ENCODE results near the gene PPL.
A peak's percentile ranks its signal among the peaks of the same experiment; 100 is the strongest.

Gene PPL

GRCh38 chr16:4920826-4921225, 16.1 kb downstream of the PPL start (continued):
- TF ChIP-seq ZNF324 (tag by site-specific recombination; IDR thresholded peaks at IDR 0.05) (no peak), ZNF610 (tag by site-specific recombination; IDR thresholded peaks at IDR 0.05; ENCODE audit: borderline replicate concordance) (no peak), ATF2 (tag by site-specific recombination; IDR thresholded peaks at IDR 0.05; ENCODE audit: low read depth) (no peak), ZNF157 (tag by site-specific recombination; IDR thresholded peaks at IDR 0.05) (no peak)

- POLR2A ChIA-PET = interaction anchor here (0.7 kb wide), 1 partner anchor 17 kb away, joined by 3 read pairs; no protein-coding TSS in a partner anchor
- H3K4me1 ChIP-seq (ENCODE audit: control insufficient read depth, insufficient read depth, low read length) = no peaks in the 10 kb centered on the region
- no peaks in the 10 kb centered on the region for H3K36me3 ChIP-seq (ENCODE audit: control insufficient read depth in 2 of 2, insufficient read depth in 1 of 2, low read length in 2 of 2)
- TF ChIP-seq KLF9 (tag by site-specific recombination; IDR thresholded peaks at IDR 0.05; ENCODE audit: low read depth) = no peak
- no peak for TF ChIP-seq GLI2 (tag by site-specific recombination; IDR thresholded peaks at IDR 0.05; ENCODE audit: borderline replicate concordance, low read depth)
- TF ChIP-seq ZNF544 (tag by site-specific recombination; IDR thresholded peaks at IDR 0.05) = no peak
- no peak for TF ChIP-seq ZNF394 (tag by site-specific recombination; IDR thresholded peaks at IDR 0.05; ENCODE audit: borderline replicate concordance)
- no peak for TF ChIP-seq ZNF366 (tag by site-specific recombination; conservative IDR thresholded peaks at IDR 0.05)
- TF ChIP-seq ZNF473 (tag by site-specific recombination; IDR thresholded peaks at IDR 0.05) = no peak
- 0 out of 2 replicates have a peak, but pooled peaks have one; percentile 30 for TF ChIP-seq ZIC2 (tag by site-specific recombination; IDR thresholded peaks at IDR 0.05)
- TF ChIP-seq ZNF302 (tag by site-specific recombination; IDR thresholded peaks at IDR 0.05; ENCODE audit: low read depth) = no peak
- H3K9me3 ChIP-seq (ENCODE audit: control insufficient read depth, insufficient read depth, low read depth, low read length) = no peaks in the 10 kb centered on the region
- CTCF ChIA-PET = interaction anchor here (0.7 to 1.2 kb wide), 3 partner anchors 14 to 370 kb away, joined by 3 to 4 read pairs (median 3); no protein-coding TSS in a partner anchor
- H3K4me3 ChIP-seq (ENCODE audit: low read depth, low read length) = no peak overlapping the region
- no peak overlapping the region for H3K27ac ChIP-seq (ENCODE audit: extremely low read depth, low read depth, low read length)
Observed at GRCh38 chr16:4918781-4919251, 18.1 kb downstream of the PPL start.

- POLR2A ChIA-PET = no interaction called here
- TF ChIP-seq ZNF513 (tag by site-specific recombination; IDR thresholded peaks at IDR 0.05) (no peak), ZNF624 (tag by site-specific recombination; IDR thresholded peaks at IDR 0.05) (no peak), ZNF18 (tag by site-specific recombination; IDR thresholded peaks at IDR 0.05) (no peak), ZBTB11 (tag by site-specific recombination; conservative IDR thresholded peaks at IDR 0.05; ENCODE audit: low read depth) (no peak), IKZF3 (tag by site-specific recombination; IDR thresholded peaks at IDR 0.05) (no peak), ZNF777 (tag by site-specific recombination; IDR thresholded peaks at IDR 0.05; ENCODE audit: borderline replicate concordance) (no peak), ZNF433 (tag by site-specific recombination; IDR thresholded peaks at IDR 0.05; ENCODE audit: low read depth) (no peak), ZNF24 (tag by site-specific recombination; IDR thresholded peaks at IDR 0.05) (no peak), ZNF571 (tag by site-specific recombination; IDR thresholded peaks at IDR 0.05) (no peak), ZNF174 (tag by site-specific recombination; IDR thresholded peaks at IDR 0.05) (no peak), ZNF37A (tag by site-specific recombination; IDR thresholded peaks at IDR 0.05) (no peak), ZNF530 (tag by site-specific recombination; IDR thresholded peaks at IDR 0.05; ENCODE audit: low read depth) (no peak), ZNF626 (tag by site-specific recombination; IDR thresholded peaks at IDR 0.05) (no peak), ZNF302 (tag by site-specific recombination; IDR thresholded peaks at IDR 0.05; ENCODE audit: low read depth) (no peak)
Observed at GRCh38 chr16:4917117-4917516, 19.8 kb downstream of the PPL start.

More at GRCh38 chr16:4917117-4917516, 19.8 kb downstream of the PPL start:
- no peak overlapping the region for H3K27ac ChIP-seq (ENCODE audit: extremely low read depth, low read depth, low read length)
- H3K4me3 ChIP-seq (ENCODE audit: low read depth, low read length) = no peak overlapping the region
- no peaks in the 10 kb centered on the region for H3K9me3 ChIP-seq (ENCODE audit: control insufficient read depth, insufficient read depth, low read depth, low read length)
- CTCF ChIA-PET = interaction anchor here (1.7 kb wide), 1 partner anchor 19 kb away, joined by 5 read pairs; the partner anchor contains the start of gene PPL
- no peaks in the 10 kb centered on the region for H3K36me3 ChIP-seq (ENCODE audit: control insufficient read depth in 2 of 2, insufficient read depth in 1 of 2, low read length in 2 of 2)
- H3K4me1 ChIP-seq (ENCODE audit: control insufficient read depth, insufficient read depth, low read length) = no peaks in the 10 kb centered on the region

All from HEK293 (cell line).